Measurements from ENCODE around the gene WTAP.

- TF ChIP-seq, protein P1, sequence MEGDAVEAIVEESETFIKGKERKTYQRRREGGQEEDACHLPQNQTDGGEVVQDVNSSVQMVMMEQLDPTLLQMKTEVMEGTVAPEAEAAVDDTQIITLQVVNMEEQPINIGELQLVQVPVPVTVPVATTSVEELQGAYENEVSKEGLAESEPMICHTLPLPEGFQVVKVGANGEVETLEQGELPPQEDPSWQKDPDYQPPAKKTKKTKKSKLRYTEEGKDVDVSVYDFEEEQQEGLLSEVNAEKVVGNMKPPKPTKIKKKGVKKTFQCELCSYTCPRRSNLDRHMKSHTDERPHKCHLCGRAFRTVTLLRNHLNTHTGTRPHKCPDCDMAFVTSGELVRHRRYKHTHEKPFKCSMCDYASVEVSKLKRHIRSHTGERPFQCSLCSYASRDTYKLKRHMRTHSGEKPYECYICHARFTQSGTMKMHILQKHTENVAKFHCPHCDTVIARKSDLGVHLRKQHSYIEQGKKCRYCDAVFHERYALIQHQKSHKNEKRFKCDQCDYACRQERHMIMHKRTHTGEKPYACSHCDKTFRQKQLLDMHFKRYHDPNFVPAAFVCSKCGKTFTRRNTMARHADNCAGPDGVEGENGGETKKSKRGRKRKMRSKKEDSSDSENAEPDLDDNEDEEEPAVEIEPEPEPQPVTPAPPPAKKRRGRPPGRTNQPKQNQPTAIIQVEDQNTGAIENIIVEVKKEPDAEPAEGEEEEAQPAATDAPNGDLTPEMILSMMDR (IDR thresholded peaks at IDR 0.05) = no peak
- TF ChIP-seq POLR2AphosphoS5 (IDR thresholded peaks at IDR 0.05) (no peak), EP300 (IDR thresholded peaks at IDR 0.05) (no peak)
Observed at GRCh38 chr6:159736908-159737307, 9.6 kb downstream of the WTAP start.
